Activated naive CD8-positive, alpha-beta T cell treated with anti-CD3 and anti-CD28 coated beads, Interleukin-2, amount 50 U/mL, for 24 hours (primary cell): Measurements from ENCODE around the gene PRRG2.
A peak's percentile ranks its signal among the peaks of the same experiment; 100 is the strongest.

Experiments
- ATAC-seq: fragments of 150-1000 bp; cut with Tn5 transposase; one replicate; pipeline ENCODE4 v1.10.0; 2021
- DNase-seq: peaks from one replicate; pipeline ENCODE4 v3.0.0; 2021
- H3K27ac Mint-ChIP-seq: one replicate; pipeline ENCODE4 v1.8.0; 2021; ENCODE audit warnings: mild to moderate bottlenecking, mixed read lengths
- H3K27me3 Mint-ChIP-seq: one replicate; pipeline ENCODE4 v1.8.0; 2021; ENCODE audit warnings: mixed read lengths
- H3K36me3 Mint-ChIP-seq: one replicate; pipeline ENCODE4 v1.8.0; 2021; ENCODE audit warnings: low read depth, mixed read lengths
- H3K4me1 Mint-ChIP-seq: one replicate; pipeline ENCODE4 v1.8.0; 2021; ENCODE audit warnings: mixed read lengths
- H3K4me3 Mint-ChIP-seq: one replicate; pipeline ENCODE4 v1.8.0; 2021; ENCODE audit warnings: mild to moderate bottlenecking, moderate library complexity, mixed read lengths
- H3K9me3 Mint-ChIP-seq: one replicate; pipeline ENCODE4 v1.8.0; 2021; ENCODE audit warnings: mixed read lengths

The PRRG2 gene

DNA sequence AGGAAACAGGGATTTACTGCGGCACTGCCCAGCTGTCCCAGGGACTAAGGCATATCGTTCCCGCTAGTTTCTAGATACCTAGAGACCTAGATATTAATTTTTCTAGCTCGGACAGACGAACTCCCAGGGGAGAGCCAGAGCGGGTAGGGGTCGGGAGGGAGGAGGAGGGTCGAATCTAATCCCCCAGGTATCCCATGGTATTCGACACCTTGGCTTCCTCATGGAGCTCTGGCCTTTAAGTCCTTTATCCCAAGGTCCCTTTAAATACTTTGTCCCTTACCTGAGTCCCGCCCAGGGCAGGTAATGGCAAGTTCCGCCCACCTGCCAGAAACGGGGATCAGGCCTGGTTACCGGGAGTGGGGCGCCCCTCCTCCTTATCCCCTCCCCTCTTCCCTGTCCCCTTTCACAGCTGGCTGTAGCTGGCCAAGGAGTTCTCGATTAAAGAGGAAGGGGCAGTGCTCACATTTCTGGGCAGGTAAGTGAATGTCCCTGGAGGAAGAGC, at the start of gene PRRG2:
Gene PRRG2 (plus strand): TSS at position 310 of the 502 bp plus-strand sequence. CDS start 1,904 bp downstream, outside the sequence.
- DNase-seq (no peak), ATAC-seq (no peak)
- peaks cover 28% of the 10 kb centered on the region for H3K4me1 Mint-ChIP-seq
- no peaks in the 10 kb centered on the region for H3K9me3 Mint-ChIP-seq
- H3K27ac Mint-ChIP-seq = peak within 1 kb of the TSS; percentile 97
- H3K36me3 Mint-ChIP-seq = peaks cover 2% of the 10 kb centered on the region
- H3K4me3 Mint-ChIP-seq = peak within 1 kb of the TSS; percentile 98
- no peaks in the 10 kb centered on the region for H3K27me3 Mint-ChIP-seq

DNA sequence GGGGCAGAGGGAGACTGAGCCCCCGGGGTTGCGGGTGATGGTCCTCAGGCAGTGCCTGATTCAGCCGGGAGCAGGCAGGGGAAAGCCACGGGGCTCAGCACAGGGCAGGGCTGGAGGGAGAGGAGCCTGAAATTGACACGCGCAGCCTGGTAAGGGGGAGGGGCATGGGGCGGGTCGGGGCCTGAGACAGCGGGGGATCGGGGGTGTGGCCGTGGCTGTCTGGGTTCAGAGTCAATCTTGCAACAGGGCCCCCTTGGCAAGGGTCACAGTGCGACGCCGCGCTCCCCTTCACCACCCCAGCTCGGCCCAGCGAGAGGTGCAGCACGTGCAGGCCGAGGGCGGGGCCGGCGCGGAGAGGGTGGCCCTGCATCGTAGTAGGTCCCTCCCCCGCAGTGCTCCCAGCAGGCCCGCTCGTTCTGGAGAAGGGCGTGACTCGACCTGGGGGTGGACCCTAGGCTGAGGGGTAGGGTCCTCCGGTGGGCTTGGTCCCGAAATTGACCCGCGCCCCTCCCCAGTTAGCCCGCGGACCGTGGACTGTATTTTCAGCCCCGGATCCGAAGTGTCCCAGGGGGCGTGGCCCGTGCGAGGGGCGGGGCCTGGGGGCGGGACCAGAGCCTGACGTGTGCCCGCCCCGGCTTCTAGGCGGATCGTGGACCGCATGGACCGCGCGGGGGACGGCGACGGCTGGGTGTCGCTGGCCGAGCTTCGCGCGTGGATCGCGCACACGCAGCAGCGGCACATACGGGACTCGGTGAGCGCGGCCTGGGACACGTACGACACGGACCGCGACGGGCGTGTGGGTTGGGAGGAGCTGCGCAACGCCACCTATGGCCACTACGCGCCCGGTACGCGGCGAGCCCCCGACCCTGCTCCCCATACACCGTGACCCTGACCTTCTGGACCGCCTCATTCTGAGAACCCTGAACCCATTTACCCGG, 47.3 kb upstream of the PRRG2 start:
- Mint-ChIP-seq H3K36me3 (no peaks in the 10 kb centered on the region), H3K4me3 (peak overlapping the region; percentile 73), H3K27me3 (peaks cover 5% of the 10 kb centered on the region), H3K27ac (peak overlapping the region; percentile 75), H3K9me3 (no peaks in the 10 kb centered on the region), H3K4me1 (peaks cover 23% of the 10 kb centered on the region)
- DNase-seq (peak; percentile 84), ATAC-seq (peak; percentile 77)

DNA sequence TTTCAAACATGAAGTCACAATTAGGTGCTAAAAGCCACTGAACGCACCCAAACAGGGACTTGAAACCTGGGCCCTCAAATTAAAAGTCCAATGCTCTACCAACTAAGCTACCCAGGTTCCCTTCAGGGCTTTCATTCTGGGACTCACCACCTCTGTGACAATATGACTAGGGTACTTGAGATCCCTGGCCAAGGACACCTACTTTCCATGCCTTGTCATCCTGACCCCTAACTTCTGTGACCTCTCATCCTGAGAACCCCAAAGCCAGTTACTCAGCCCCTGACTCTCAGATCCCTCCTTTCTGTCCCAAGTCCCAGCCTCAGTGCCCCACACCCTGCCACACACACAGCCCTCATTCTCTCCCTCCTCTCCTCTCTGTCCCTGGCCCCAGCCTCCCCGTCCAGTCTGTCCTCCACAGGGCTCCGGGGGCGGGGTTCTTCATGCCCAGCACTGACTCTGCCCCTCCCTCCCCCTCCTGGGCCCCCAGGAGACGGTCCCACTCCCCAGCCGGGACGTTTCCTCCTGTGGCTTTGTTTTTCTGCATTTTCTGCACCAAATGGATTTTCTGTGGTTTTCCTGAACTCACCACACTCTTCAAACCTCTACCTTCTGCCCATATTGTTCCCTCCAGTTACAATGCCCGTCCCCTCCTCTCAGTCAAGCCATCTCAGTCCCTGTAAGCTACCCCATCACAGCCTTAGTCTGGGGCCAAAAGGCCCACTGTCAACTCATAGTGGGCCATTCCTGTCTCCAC, 46.3 kb upstream of the PRRG2 start:
- Mint-ChIP-seq H3K4me1 (peaks cover 23% of the 10 kb centered on the region), H3K9me3 (no peaks in the 10 kb centered on the region), H3K36me3 (no peaks in the 10 kb centered on the region), H3K4me3 (peak overlapping the region; percentile 73), H3K27ac (peak overlapping the region; percentile 75), H3K27me3 (peaks cover 2% of the 10 kb centered on the region)
- peak; percentile 10 for ATAC-seq
- DNase-seq = no peak

DNA sequence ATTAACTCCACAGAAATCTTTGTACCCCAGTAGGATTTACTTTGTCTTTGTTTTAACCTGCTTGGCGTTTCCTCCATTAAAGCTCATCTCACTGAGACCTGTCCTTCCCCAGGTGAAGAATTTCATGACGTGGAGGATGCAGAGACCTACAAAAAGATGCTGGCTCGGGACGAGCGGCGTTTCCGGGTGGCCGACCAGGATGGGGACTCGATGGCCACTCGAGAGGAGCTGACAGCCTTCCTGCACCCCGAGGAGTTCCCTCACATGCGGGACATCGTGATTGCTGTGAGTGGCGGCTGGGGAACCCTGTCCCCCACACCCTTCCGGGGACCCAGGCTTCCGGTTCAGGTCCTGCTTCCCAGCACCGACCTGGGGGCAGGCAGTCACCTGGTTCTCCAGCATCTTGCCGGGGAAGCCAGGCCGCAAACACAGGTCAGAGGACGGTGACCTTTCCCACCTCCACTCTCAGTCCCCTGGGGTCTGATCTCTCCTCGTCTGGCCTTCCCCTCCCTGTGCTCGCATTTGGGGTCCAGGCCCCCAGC, 44.1 kb upstream of the PRRG2 start:
- Mint-ChIP-seq H3K27me3 (peaks cover 2% of the 10 kb centered on the region), H3K4me1 (peaks cover 23% of the 10 kb centered on the region), H3K36me3 (peaks cover 2% of the 10 kb centered on the region), H3K4me3 (no peak overlapping the region), H3K9me3 (no peaks in the 10 kb centered on the region), H3K27ac (no peak overlapping the region)
- ATAC-seq (no peak), DNase-seq (no peak)

DNA sequence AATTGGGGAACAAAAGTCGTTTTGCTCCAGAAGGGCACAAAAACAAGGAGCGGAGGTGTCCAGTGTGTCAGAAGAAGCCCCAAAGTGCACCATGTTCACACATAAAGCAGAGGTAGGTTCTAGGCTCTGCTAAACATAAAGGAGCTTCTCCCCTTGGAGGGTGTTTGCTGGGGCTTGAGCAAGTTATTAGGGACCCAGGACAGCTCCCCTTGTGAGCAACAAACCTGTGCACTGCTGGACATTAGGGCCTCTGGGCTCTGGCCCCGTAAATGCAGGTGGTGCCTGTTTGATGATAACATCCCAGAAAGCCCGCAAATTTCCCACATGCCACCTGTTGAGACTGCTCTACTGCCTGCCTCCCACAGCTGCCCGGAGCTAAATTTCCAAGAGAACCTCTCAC, 42.5 kb upstream of the PRRG2 start:
- ATAC-seq (no peak), DNase-seq (no peak)
- no peaks in the 10 kb centered on the region for H3K9me3 Mint-ChIP-seq
- peaks cover 2% of the 10 kb centered on the region for H3K36me3 Mint-ChIP-seq
- peaks cover 15% of the 10 kb centered on the region for H3K4me1 Mint-ChIP-seq
- peaks cover 2% of the 10 kb centered on the region for H3K27me3 Mint-ChIP-seq
- H3K4me3 Mint-ChIP-seq = no peak overlapping the region
- no peak overlapping the region for H3K27ac Mint-ChIP-seq

DNA sequence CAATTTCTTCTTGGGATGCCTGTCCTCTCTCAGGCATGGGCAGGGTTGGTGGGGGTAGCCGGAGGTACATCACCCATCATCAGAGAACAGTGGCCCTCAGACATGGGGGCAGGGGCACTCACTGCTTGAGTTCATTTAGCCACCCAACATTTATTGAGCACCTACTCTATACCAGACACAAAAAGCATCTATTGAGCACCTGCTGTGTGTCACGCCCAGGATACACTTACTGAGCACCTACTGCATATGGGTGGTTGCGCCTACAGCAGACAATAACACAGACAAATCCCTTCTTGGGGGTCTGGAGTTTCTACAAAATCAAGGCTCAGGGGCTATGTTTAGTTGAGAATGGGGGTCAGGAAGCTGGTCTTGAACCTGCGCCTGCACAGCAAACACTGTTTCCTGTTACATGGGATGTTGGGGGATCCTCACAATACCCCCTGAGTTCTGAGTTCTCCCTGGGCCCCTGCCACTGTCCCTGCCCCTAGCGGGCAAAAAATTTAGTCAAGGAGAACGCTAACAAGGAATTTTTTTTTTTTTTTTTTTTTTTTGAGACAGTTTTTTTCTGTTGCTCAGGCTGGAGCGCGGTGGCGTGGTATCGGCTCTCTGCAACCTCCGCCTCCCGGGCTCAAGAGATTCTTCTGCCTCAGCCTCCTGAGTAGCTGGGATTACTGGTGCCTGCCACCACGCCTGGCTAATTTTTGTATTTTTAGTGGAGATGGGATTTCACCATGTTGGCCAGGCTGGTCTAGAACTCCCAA, 41.7 kb upstream of the PRRG2 start:
- H3K27me3 Mint-ChIP-seq = peaks cover 2% of the 10 kb centered on the region
- H3K36me3 Mint-ChIP-seq = peaks cover 2% of the 10 kb centered on the region
- no peaks in the 10 kb centered on the region for H3K9me3 Mint-ChIP-seq
- H3K4me3 Mint-ChIP-seq = no peak overlapping the region
- peaks cover 11% of the 10 kb centered on the region for H3K4me1 Mint-ChIP-seq
- ATAC-seq = no peak
- DNase-seq = no peak
- no peak overlapping the region for H3K27ac Mint-ChIP-seq

DNA sequence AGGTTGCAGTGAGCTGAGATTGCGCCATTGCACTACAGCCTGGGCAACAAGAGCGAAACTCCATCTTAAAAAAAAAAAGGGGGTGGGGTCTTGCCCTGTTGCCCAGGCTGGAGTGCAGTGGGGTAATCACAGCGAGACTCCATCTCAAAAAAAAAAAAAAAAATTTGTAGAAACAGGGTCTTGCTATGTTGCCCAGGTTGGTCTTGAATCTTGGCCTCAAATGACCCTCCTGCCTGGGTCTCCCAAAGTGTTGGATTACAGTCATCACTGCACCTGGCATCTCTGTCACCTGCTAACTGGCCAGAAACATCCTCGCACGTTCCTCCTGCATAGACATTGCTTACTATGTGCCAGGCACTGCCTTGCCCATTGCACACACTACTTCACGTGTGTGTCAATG, 39.2 kb upstream of the PRRG2 start:
- Mint-ChIP-seq H3K4me1 (peaks cover 3% of the 10 kb centered on the region), H3K9me3 (no peaks in the 10 kb centered on the region), H3K27ac (no peak overlapping the region), H3K27me3 (no peaks in the 10 kb centered on the region), H3K36me3 (peaks cover 2% of the 10 kb centered on the region), H3K4me3 (no peak overlapping the region)
- DNase-seq = no peak
- ATAC-seq = no peak

DNA sequence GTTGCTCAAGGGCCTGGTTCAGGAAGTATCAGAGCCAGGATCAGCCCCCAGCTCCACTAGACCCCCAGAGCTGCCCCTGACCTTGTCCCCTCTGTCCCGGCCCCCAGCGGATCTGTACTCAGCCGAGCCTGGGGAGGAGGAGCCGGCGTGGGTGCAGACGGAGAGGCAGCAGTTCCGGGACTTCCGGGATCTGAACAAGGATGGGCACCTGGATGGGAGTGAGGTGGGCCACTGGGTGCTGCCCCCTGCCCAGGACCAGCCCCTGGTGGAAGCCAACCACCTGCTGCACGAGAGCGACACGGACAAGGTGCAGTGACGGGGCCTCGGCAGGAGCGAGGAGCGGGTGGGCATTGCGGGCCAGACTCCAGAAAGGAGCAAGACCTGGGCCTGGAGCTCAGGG, 38.7 kb upstream of the PRRG2 start:
- H3K4me3 Mint-ChIP-seq = no peak overlapping the region
- ATAC-seq (no peak), DNase-seq (no peak)
- H3K27ac Mint-ChIP-seq = no peak overlapping the region
- peaks cover 2% of the 10 kb centered on the region for H3K36me3 Mint-ChIP-seq
- H3K9me3 Mint-ChIP-seq = no peaks in the 10 kb centered on the region
- H3K27me3 Mint-ChIP-seq = no peaks in the 10 kb centered on the region
- peaks cover 7% of the 10 kb centered on the region for H3K4me1 Mint-ChIP-seq

DNA sequence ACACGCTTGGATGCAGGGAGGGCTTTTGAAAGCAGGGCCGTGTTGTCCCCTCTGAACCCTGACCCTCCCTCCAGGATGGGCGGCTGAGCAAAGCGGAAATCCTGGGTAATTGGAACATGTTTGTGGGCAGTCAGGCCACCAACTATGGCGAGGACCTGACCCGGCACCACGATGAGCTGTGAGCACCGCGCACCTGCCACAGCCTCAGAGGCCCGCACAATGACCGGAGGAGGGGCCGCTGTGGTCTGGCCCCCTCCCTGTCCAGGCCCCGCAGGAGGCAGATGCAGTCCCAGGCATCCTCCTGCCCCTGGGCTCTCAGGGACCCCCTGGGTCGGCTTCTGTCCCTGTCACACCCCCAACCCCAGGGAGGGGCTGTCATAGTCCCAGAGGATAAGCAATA, 38.1 kb upstream of the PRRG2 start:
- DNase-seq (no peak), ATAC-seq (no peak)
- H3K4me1 Mint-ChIP-seq = peaks cover 7% of the 10 kb centered on the region
- no peaks in the 10 kb centered on the region for H3K27me3 Mint-ChIP-seq
- peaks cover 2% of the 10 kb centered on the region for H3K36me3 Mint-ChIP-seq
- H3K9me3 Mint-ChIP-seq = no peaks in the 10 kb centered on the region
- no peak overlapping the region for H3K4me3 Mint-ChIP-seq
- H3K27ac Mint-ChIP-seq = no peak overlapping the region

DNA sequence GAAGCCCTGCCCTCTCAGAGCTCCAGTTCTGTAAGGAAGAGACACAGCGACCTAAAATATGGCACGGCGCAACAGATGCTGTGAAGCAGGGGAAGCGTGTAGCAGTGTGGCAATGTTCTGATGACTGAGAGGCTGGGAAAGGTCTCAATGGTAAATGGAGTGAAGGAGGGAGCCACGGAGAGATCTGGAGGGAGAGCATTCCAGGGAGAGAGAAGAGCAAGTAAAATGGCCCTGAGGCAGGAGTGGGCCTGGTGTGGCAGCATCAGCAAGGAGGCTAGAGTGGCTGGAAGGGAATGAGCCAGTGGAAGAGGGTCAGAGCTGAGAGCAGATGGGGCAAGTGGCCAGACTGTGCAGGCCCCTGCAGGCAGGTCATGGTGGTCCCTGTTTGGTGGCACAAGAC, 37.0 kb upstream of the PRRG2 start:
- ATAC-seq = no peak
- Mint-ChIP-seq H3K9me3 (no peaks in the 10 kb centered on the region), H3K4me1 (peaks cover 14% of the 10 kb centered on the region), H3K27ac (no peak overlapping the region), H3K4me3 (no peak overlapping the region), H3K36me3 (peaks cover 2% of the 10 kb centered on the region), H3K27me3 (no peaks in the 10 kb centered on the region)
- no peak for DNase-seq

DNA sequence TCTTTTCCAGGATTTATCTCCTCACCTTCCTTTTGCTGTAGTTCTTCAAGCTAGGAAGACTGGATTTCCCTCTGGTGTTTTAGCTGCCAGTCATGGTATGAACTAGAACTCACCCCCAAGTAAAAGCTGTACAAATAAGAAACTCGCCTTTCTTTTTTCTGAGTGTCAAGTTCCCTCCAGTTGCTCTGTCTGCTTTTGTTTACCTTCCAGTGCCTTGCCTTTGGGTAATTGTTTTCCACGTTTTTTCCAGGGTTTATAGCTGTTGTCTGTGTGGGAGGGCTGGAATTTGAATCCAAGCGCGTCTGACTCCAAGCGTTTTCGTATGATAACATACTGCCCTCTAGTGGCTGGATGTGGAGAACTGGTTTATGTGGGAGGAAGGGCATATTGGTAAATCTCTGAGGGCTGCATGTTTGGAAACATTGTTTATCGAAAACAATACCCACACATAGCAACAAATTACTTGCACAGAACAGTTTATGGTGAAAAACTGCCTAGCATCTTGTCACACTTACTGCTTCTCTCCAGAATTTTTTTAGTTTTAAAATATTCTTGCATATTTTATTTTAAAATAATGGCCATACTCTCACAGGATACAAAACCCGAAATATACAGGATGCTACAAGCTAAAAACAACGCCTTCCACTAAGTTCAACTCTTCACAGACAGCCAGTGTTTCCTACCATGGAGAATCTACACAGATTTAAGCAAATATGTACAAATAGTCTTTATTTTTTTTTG, 34.1 kb upstream of the PRRG2 start:
- H3K27ac Mint-ChIP-seq = no peak overlapping the region
- peak overlapping the region; percentile 7 for H3K4me3 Mint-ChIP-seq
- DNase-seq = peak; percentile 63
- H3K9me3 Mint-ChIP-seq = no peaks in the 10 kb centered on the region
- H3K36me3 Mint-ChIP-seq = no peaks in the 10 kb centered on the region
- peaks cover 30% of the 10 kb centered on the region for H3K4me1 Mint-ChIP-seq
- peak; percentile 68 for ATAC-seq
- H3K27me3 Mint-ChIP-seq = no peaks in the 10 kb centered on the region

DNA sequence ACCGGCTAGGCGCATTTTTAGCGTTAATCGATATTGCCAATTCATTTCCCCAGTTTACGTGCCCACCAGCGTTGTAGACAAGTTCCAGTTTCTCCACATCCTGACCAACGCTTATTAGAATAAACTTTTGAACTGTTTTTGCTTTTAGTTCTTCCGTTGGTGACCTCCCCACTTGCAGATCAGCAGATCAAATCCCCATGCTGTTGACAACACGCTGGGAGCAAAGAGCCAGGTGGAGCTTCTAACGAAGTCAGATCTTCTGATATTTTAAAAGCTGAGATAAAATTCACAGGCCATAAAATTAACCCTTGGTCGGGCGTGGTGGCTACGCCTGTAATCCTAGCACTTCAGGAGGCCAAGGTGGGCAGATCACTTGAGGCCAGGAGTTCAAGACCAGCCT, 32.1 kb upstream of the PRRG2 start:
- DNase-seq (no peak), ATAC-seq (no peak)
- H3K27me3 Mint-ChIP-seq = no peaks in the 10 kb centered on the region
- peaks cover 8% of the 10 kb centered on the region for H3K36me3 Mint-ChIP-seq
- H3K4me1 Mint-ChIP-seq = peaks cover 47% of the 10 kb centered on the region
- H3K4me3 Mint-ChIP-seq = no peak overlapping the region
- H3K27ac Mint-ChIP-seq = peak overlapping the region; percentile 53
- no peaks in the 10 kb centered on the region for H3K9me3 Mint-ChIP-seq

DNA sequence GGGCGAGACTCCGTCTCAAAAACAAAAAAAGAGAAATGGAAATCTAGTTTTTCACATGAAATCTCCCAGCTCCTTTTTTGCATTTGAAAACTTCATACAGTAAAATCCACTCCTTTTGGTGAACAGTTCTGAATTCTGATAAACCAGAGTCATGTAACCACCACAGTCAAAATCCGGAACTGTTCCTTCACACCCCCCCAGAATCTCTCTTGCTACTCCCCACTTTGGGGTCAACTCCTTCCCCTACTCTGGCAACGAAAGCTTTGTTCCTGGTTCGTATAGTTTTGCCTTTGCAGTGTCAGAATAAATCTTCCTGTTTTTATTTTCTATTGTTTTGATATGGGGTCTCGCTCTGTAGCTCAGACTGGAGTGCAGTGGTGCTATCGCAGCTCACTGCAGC, 29.6 kb upstream of the PRRG2 start:
- peaks cover 68% of the 10 kb centered on the region for H3K4me1 Mint-ChIP-seq
- ATAC-seq (no peak), DNase-seq (no peak)
- peaks cover 21% of the 10 kb centered on the region for H3K36me3 Mint-ChIP-seq
- H3K9me3 Mint-ChIP-seq = no peaks in the 10 kb centered on the region
- H3K27ac Mint-ChIP-seq = peak overlapping the region; percentile 72
- no peak overlapping the region for H3K4me3 Mint-ChIP-seq
- no peaks in the 10 kb centered on the region for H3K27me3 Mint-ChIP-seq
